ENCODE results near the gene ST6GALNAC3.

DNA sequence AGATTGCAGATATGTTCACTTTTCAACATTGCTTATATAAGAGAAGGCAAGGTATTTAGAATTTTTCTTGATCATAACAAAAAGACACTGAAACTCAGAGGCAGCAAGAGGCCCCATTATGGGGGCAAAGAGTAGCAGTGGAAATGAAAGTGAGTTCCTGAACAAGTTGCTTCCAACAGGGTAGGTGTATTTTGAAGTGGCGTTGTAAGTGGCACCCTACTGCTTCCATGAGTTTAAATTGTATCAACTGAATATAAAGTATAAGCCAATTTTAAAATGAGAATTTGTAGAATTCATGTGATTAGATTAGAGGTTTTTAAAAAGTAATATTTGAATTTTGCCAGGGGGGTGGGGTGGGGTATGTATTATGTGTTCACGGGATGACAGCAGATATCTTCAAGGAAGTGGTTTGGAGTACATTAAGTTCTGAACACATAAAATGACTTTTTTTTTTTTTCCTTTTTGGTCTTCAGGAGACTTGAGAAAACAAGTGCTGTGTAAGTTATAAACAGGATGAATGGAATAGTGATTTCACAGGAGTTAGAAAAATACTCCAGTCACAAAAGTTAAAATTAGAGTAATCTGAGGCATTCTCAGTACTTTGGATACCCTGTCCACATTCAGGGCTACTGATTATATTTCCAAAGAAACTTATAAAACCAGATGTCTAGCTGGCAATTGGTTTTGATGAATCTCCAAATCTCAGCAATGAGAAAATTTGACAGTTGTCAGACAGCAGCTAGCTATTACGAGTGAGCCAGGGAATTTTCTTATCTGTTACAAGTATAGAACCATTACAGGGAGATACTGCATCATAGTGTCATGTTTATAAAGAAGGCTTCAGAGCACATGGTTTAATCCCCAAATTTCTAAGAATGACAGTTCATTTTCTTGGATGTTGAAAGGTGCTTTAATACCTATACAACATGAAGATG is 182.0 kb downstream of the ST6GALNAC3 start:
- TF ChIP-seq, protein P1, sequence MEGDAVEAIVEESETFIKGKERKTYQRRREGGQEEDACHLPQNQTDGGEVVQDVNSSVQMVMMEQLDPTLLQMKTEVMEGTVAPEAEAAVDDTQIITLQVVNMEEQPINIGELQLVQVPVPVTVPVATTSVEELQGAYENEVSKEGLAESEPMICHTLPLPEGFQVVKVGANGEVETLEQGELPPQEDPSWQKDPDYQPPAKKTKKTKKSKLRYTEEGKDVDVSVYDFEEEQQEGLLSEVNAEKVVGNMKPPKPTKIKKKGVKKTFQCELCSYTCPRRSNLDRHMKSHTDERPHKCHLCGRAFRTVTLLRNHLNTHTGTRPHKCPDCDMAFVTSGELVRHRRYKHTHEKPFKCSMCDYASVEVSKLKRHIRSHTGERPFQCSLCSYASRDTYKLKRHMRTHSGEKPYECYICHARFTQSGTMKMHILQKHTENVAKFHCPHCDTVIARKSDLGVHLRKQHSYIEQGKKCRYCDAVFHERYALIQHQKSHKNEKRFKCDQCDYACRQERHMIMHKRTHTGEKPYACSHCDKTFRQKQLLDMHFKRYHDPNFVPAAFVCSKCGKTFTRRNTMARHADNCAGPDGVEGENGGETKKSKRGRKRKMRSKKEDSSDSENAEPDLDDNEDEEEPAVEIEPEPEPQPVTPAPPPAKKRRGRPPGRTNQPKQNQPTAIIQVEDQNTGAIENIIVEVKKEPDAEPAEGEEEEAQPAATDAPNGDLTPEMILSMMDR (IDR thresholded peaks at IDR 0.05; ENCODE audit: low read depth, low read length, poor library complexity, severe bottlenecking): no peak
- TF ChIP-seq EZH2phosphoT487 (IDR thresholded peaks at IDR 0.05; ENCODE audit: borderline replicate concordance, low read length): no peak
